NCI-H2227 (cell line): Measurements from ENCODE around the gene RBM18.
A peak's percentile ranks its signal among the peaks of the same experiment; 100 is the strongest.

Source experiments
- DNase-seq: peaks from one replicate; lab custom pipeline; 2025; ENCODE audit not compliant: unreplicated experiment; lab: John Stamatoyannopoulos, UW

Gene RBM18

GRCh38 chr9:122264360-122265148 lies at the start of gene RBM18, which contains the start of gene MRRF:
Gene RBM18 (minus strand): TSS chr9:122264840. CDS start chr9:122261492, 3,348 bp downstream.
Gene MRRF (plus strand): TSS chr9:122264882. CDS start chr9:122270892, 6,010 bp downstream.
- DNase-seq = peak; percentile 90

GRCh38 chr9:122314165-122314564 lies 49.5 kb upstream of the RBM18 start:
- DNase-seq = no peak

GRCh38 chr9:122309861-122310260 lies 45.2 kb upstream of the RBM18 start:
- no peak for DNase-seq

GRCh38 chr9:122307925-122308324 lies 43.3 kb upstream of the RBM18 start:
- DNase-seq = no peak

- DNase-seq = no peak
Observed at GRCh38 chr9:122307061-122307460, 42.4 kb upstream of the RBM18 start.

- no peak for DNase-seq
Observed at GRCh38 chr9:122302237-122303093, 37.8 kb upstream of the RBM18 start.

GRCh38 chr9:122297512-122297911 lies 32.9 kb upstream of the RBM18 start:
- DNase-seq = no peak

GRCh38 chr9:122294531-122294930 lies 29.9 kb upstream of the RBM18 start:
- DNase-seq = no peak

GRCh38 chr9:122291458-122291857 lies 26.8 kb upstream of the RBM18 start:
- no peak for DNase-seq

GRCh38 chr9:122287214-122287720 lies 22.6 kb upstream of the RBM18 start:
- DNase-seq = no peak

GRCh38 chr9:122286764-122287163 lies 22.1 kb upstream of the RBM18 start:
- DNase-seq = no peak

- DNase-seq = no peak
Observed at GRCh38 chr9:122281368-122281767, 16.7 kb upstream of the RBM18 start.

- DNase-seq = no peak
Observed at GRCh38 chr9:122277285-122277897, 12.8 kb upstream of the RBM18 start.

- no peak for DNase-seq
Observed at GRCh38 chr9:122276096-122276495, 11.5 kb upstream of the RBM18 start.

GRCh38 chr9:122274055-122274454 lies 9.4 kb upstream of the RBM18 start:
- no peak for DNase-seq

- DNase-seq = no peak
Observed at GRCh38 chr9:122268041-122268814, 3.6 kb upstream of the RBM18 start.

GRCh38 chr9:122265149-122265915 lies 692 bp upstream of the RBM18 start:
- DNase-seq = peak; percentile 31

- no peak for DNase-seq
Observed at GRCh38 chr9:122263699-122264349, 816 bp downstream of the RBM18 start.

- DNase-seq = no peak
Observed at GRCh38 chr9:122262073-122262472, 2.6 kb downstream of the RBM18 start.
